Vagina (tissue), 2 donors: ENCODE results near the gene KAZN.

Source experiments
- POLR2A ChIP-seq, 2 donors: fragments of 450-650 bp; IDR thresholded peaks; one replicate each; pipeline ENCODE4 v1.6.1; 2017; ENCODE audit warnings: antibody characterized with exemption in 2 of 2, mild to moderate bottlenecking in 2 of 2, moderate library complexity in 2 of 2
- POLR2AphosphoS5 ChIP-seq, 2 donors: sonication (generic); formaldehyde crosslinking; IDR thresholded peaks; one replicate each; pipeline ENCODE4 v1.9.0; 2017; ENCODE audit warnings: antibody characterized with exemption in 2 of 2, mild to moderate bottlenecking in 2 of 2, low read depth in 1 of 2; ENCODE audit not compliant: insufficient read depth in 1 of 2
- TF ChIP-seq, protein P1 (sequence below), 3 experiments: fragments of 450-650 bp in 2 of 3; fragments of 200-600 bp in 1 of 3; sonication (generic) in 1 of 3; IDR thresholded peaks; one replicate each; pipeline ENCODE4 v1.5.1; 2017 to 2019; ENCODE audit warnings: antibody characterized with exemption in 3 of 3, mild to moderate bottlenecking in 2 of 3, moderate library complexity in 2 of 3

DNA sequence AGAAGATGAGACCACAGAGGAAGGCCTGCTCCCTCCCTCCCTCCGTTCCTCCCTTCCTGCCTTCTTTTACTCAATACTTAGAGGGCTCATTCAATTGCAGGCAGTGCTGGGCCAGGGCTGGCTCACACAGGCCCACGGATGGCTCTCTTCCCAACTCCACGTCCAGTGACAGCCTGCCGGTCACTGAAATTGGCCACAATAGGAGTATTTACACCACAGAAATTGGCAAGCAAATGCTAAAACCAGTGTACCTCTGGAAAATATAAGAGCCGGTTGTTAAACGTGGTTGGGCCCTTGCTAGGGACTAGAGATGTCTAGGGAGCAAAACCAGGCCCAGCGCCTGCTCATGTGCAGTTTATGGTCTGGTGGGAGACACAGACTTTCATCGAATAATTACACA is 482.6 kb downstream of the KAZN start:
- TF ChIP-seq, protein P1, sequence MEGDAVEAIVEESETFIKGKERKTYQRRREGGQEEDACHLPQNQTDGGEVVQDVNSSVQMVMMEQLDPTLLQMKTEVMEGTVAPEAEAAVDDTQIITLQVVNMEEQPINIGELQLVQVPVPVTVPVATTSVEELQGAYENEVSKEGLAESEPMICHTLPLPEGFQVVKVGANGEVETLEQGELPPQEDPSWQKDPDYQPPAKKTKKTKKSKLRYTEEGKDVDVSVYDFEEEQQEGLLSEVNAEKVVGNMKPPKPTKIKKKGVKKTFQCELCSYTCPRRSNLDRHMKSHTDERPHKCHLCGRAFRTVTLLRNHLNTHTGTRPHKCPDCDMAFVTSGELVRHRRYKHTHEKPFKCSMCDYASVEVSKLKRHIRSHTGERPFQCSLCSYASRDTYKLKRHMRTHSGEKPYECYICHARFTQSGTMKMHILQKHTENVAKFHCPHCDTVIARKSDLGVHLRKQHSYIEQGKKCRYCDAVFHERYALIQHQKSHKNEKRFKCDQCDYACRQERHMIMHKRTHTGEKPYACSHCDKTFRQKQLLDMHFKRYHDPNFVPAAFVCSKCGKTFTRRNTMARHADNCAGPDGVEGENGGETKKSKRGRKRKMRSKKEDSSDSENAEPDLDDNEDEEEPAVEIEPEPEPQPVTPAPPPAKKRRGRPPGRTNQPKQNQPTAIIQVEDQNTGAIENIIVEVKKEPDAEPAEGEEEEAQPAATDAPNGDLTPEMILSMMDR (IDR thresholded peaks at IDR 0.05), result no peak
- TF ChIP-seq POLR2AphosphoS5 (IDR thresholded peaks at IDR 0.05; ENCODE audit: insufficient read depth in 1 of 2, low read depth in 1 of 2), result no peak
- no peak for TF ChIP-seq POLR2A (IDR thresholded peaks at IDR 0.05)
